ENCODE measurements around the gene EMC9.

The EMC9 gene

GRCh38 chr14:24159777-24160498 is 18.5 kb upstream of the EMC9 start:
- peaks cover 41% of the 10 kb centered on the region for H3K36me3 ChIP-seq (ENCODE audit: insufficient read depth, low read length)

GRCh38 chr14:24157331-24157730 is 15.9 kb upstream of the EMC9 start:
- no peak for DNase-seq (ENCODE audit: low read depth, low spot score)
- TF ChIP-seq POLR2AphosphoS5 (IDR thresholded peaks at IDR 0.05; ENCODE audit: borderline replicate concordance, low read depth, low read length) (no peak), EZH2 (IDR thresholded peaks at IDR 0.05) (no peak), FOXP2 (optimal IDR thresholded peaks at IDR 0.05; ENCODE audit: control extremely low read depth, extremely low read length, insufficient read depth) (no peak)
- Histone ChIP-seq H3K36me3 (ENCODE audit: insufficient read depth, low read length) (peaks cover 46% of the 10 kb centered on the region), H3K9ac (ENCODE audit: insufficient read length) (no peak overlapping the region), H3K4me3 (no peak overlapping the region), H3K27ac (no peak overlapping the region), H3K9me3 (ENCODE audit: low read depth, low read length) (no peaks in the 10 kb centered on the region)

More at GRCh38 chr14:24159777-24160498, 18.5 kb upstream of the EMC9 start:
- Histone ChIP-seq H3K4me3 (no peak overlapping the region), H3K9me3 (ENCODE audit: low read depth, low read length) (no peaks in the 10 kb centered on the region), H3K27ac (no peak overlapping the region), H3K9ac (ENCODE audit: insufficient read length) (no peak overlapping the region)
- DNase-seq (ENCODE audit: low read depth, low spot score) = no peak
- TF ChIP-seq FOXP2 (optimal IDR thresholded peaks at IDR 0.05; ENCODE audit: control extremely low read depth, extremely low read length, insufficient read depth) (no peak), EZH2 (IDR thresholded peaks at IDR 0.05) (no peak), POLR2AphosphoS5 (IDR thresholded peaks at IDR 0.05; ENCODE audit: borderline replicate concordance, low read depth, low read length) (no peak)

GRCh38 chr14:24156840-24157239 is 15.4 kb upstream of the EMC9 start:
- DNase-seq (ENCODE audit: low read depth, low spot score) = no peak
- H3K27ac ChIP-seq = no peak overlapping the region
- no peak overlapping the region for H3K4me3 ChIP-seq
- H3K9ac ChIP-seq (ENCODE audit: insufficient read length) = no peak overlapping the region
- TF ChIP-seq EZH2 (IDR thresholded peaks at IDR 0.05) (no peak), FOXP2 (optimal IDR thresholded peaks at IDR 0.05; ENCODE audit: control extremely low read depth, extremely low read length, insufficient read depth) (no peak), POLR2AphosphoS5 (IDR thresholded peaks at IDR 0.05; ENCODE audit: borderline replicate concordance, low read depth, low read length) (no peak)
- peaks cover 48% of the 10 kb centered on the region for H3K36me3 ChIP-seq (ENCODE audit: insufficient read depth, low read length)
- no peaks in the 10 kb centered on the region for H3K9me3 ChIP-seq (ENCODE audit: low read depth, low read length)

GRCh38 chr14:24155100-24155499 is 13.7 kb upstream of the EMC9 start:
- Histone ChIP-seq H3K36me3 (ENCODE audit: insufficient read depth, low read length) (peaks cover 58% of the 10 kb centered on the region), H3K27ac (no peak overlapping the region), H3K9me3 (ENCODE audit: low read depth, low read length) (no peaks in the 10 kb centered on the region), H3K9ac (ENCODE audit: insufficient read length) (no peak overlapping the region), H3K4me3 (no peak overlapping the region)
- no peak for TF ChIP-seq POLR2AphosphoS5 (IDR thresholded peaks at IDR 0.05; ENCODE audit: borderline replicate concordance, low read depth, low read length)
- no peak for DNase-seq (ENCODE audit: low read depth, low spot score)

- Histone ChIP-seq H3K9ac (ENCODE audit: insufficient read length) (no peak overlapping the region), H3K9me3 (ENCODE audit: low read depth, low read length) (no peaks in the 10 kb centered on the region), H3K36me3 (ENCODE audit: insufficient read depth, low read length) (peaks cover 43% of the 10 kb centered on the region; the same call in 1 of the 2 replicates), H3K4me3 (no peak overlapping the region), H3K27ac (no peak overlapping the region)
- TF ChIP-seq FOXP2 (optimal IDR thresholded peaks at IDR 0.05; ENCODE audit: control extremely low read depth, extremely low read length, insufficient read depth) = no peak
- no peak for TF ChIP-seq EZH2 (IDR thresholded peaks at IDR 0.05)
- TF ChIP-seq POLR2AphosphoS5 (IDR thresholded peaks at IDR 0.05; ENCODE audit: borderline replicate concordance, low read depth, low read length) = no peak
- no peak for DNase-seq (ENCODE audit: low read depth, low spot score)
These were observed 10.2 kb upstream of the EMC9 start for GRCh38 chr14:24151404-24152080.

- no peak overlapping the region for H3K9ac ChIP-seq (ENCODE audit: insufficient read length)
- peaks cover 43% of the 10 kb centered on the region; the same call in 1 of the 2 replicates for H3K36me3 ChIP-seq (ENCODE audit: insufficient read depth, low read length)
- no peak overlapping the region for H3K27ac ChIP-seq
- no peak for DNase-seq (ENCODE audit: low read depth, low spot score)
- no peak overlapping the region for H3K4me3 ChIP-seq
- no peaks in the 10 kb centered on the region for H3K9me3 ChIP-seq (ENCODE audit: low read depth, low read length)
- TF ChIP-seq FOXP2 (optimal IDR thresholded peaks at IDR 0.05; ENCODE audit: control extremely low read depth, extremely low read length, insufficient read depth) = no peak
- TF ChIP-seq EZH2 (IDR thresholded peaks at IDR 0.05) = no peak
- TF ChIP-seq POLR2AphosphoS5 (IDR thresholded peaks at IDR 0.05; ENCODE audit: borderline replicate concordance, low read depth, low read length) = no peak
These were observed 9.6 kb upstream of the EMC9 start for GRCh38 chr14:24150993-24151392.

- H3K36me3 ChIP-seq (ENCODE audit: insufficient read depth, low read length) = peaks cover 39% of the 10 kb centered on the region; the same call in 1 of the 2 replicates
- no peak overlapping the region for H3K4me3 ChIP-seq
- H3K9ac ChIP-seq (ENCODE audit: insufficient read length) = no peak overlapping the region
- TF ChIP-seq FOXP2 (optimal IDR thresholded peaks at IDR 0.05; ENCODE audit: control extremely low read depth, extremely low read length, insufficient read depth) (no peak), EZH2 (IDR thresholded peaks at IDR 0.05) (no peak), POLR2AphosphoS5 (IDR thresholded peaks at IDR 0.05; ENCODE audit: borderline replicate concordance, low read depth, low read length) (no peak)
- no peak overlapping the region for H3K27ac ChIP-seq
- DNase-seq (ENCODE audit: low read depth, low spot score) = no peak
- no peaks in the 10 kb centered on the region for H3K9me3 ChIP-seq (ENCODE audit: low read depth, low read length)
These were observed 9.2 kb upstream of the EMC9 start for GRCh38 chr14:24150567-24150966.

- Histone ChIP-seq H3K36me3 (ENCODE audit: insufficient read depth, low read length) (peaks cover 34% of the 10 kb centered on the region; the same call in 1 of the 2 replicates), H3K4me3 (no peak overlapping the region), H3K27ac (no peak overlapping the region), H3K9ac (ENCODE audit: insufficient read length) (no peak overlapping the region), H3K9me3 (ENCODE audit: low read depth, low read length) (no peaks in the 10 kb centered on the region)
- no peak for TF ChIP-seq POLR2AphosphoS5 (IDR thresholded peaks at IDR 0.05; ENCODE audit: borderline replicate concordance, low read depth, low read length)
- TF ChIP-seq FOXP2 (optimal IDR thresholded peaks at IDR 0.05; ENCODE audit: control extremely low read depth, extremely low read length, insufficient read depth) = no peak
- TF ChIP-seq EZH2 (IDR thresholded peaks at IDR 0.05) = no peak
- no peak for DNase-seq (ENCODE audit: low read depth, low spot score)
These were observed 8.7 kb upstream of the EMC9 start for GRCh38 chr14:24150061-24150460.
